Measurements from ENCODE around the gene ST3GAL2.

GRCh38 chr16:70433458-70434103 lies 5.3 kb downstream of the ST3GAL2 start:
- TF ChIP-seq CTCF (IDR thresholded peaks at IDR 0.05; ENCODE audit: insufficient read depth, low read length, poor library complexity, severe bottlenecking), result no peak
- no peak for TF ChIP-seq EZH2phosphoT487 (conservative IDR thresholded peaks at IDR 0.05; ENCODE audit: low read length)
